Inferior parietal cortex (tissue), 1 donor: ENCODE data around the gene AP4M1.

ENCODE experiments used
- DNase-seq: peaks from one replicate; pipeline ENCODE4 v3.0.0-alpha.2; 2016; ENCODE audit errors: extremely low spot score

AP4M1 gene, protein sequence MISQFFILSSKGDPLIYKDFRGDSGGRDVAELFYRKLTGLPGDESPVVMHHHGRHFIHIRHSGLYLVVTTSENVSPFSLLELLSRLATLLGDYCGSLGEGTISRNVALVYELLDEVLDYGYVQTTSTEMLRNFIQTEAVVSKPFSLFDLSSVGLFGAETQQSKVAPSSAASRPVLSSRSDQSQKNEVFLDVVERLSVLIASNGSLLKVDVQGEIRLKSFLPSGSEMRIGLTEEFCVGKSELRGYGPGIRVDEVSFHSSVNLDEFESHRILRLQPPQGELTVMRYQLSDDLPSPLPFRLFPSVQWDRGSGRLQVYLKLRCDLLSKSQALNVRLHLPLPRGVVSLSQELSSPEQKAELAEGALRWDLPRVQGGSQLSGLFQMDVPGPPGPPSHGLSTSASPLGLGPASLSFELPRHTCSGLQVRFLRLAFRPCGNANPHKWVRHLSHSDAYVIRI

DNA sequence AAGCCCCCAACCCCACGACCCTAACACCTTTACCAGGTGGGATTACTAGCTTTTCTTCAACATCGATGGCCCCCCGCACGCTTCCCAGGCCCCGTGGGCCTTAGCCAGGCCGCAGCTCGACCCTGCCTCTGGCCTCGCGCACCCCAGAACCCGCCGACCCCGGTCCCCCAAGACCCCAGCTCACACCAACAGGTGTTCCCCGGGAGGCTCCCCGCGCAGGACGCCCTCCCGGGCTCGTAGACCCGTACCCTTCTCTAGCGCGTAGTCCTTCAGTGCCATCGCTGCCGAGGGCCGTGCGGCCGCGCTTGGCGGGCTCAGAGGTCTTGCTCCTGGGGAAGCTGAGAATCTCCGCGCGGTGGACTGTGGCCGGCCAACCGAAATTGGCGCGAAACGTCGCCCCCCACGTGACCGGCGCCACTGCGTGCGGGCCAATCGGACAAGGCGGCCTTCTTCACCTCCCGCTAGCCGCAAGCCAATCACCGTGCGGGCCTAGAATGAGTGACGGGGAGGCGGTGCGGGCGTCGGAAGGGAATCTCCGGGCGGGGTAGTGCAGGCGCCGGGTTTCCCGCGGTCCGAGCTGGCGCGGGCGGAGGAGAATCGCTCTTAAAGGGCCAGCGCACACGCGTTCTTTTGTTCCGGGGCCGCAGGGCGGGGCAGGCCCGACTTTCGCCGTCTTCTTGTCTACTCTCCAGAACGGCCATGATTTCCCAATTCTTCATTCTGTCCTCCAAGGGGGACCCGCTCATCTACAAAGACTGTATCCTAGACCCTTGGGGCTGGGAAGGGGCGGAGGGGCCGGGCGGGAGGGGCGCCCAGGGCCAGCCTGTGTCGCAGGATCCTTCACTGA is at the start of gene AP4M1, which contains the start of gene MCM7:
TSS of gene AP4M1 (plus strand) at position 628 of the 847 bp plus-strand sequence. CDS start at position 700, 72 bp downstream.
TSS of gene MCM7 (minus strand) at position 382 of the 847 bp plus-strand sequence. CDS start at position 279, 103 bp downstream.
- DNase-seq, result peak; percentile 100

DNA sequence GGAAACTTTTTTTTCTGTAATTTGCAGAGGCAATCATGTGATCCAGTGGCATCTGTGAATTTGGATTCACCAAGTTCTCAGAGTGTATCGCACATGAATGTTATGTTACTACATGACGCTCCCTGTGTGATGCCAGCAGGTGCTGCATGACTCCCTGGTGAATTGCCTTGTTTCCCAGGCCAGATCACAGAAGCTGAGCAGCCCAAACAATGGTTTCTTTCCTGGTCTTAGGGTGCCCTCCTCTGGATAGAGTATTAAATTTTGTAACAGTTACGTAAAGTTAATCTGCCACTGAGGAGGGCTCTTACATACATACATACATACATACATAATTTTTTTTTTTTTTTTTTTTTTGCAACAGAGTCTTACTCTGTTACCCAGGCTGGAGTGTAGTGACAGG is 48.2 kb upstream of the AP4M1 start:
- DNase-seq, result peak; percentile 89

- DNase-seq, result no peak
Measured at GRCh38 chr7:100057006-100057405, 44.4 kb upstream of the AP4M1 start.

DNA sequence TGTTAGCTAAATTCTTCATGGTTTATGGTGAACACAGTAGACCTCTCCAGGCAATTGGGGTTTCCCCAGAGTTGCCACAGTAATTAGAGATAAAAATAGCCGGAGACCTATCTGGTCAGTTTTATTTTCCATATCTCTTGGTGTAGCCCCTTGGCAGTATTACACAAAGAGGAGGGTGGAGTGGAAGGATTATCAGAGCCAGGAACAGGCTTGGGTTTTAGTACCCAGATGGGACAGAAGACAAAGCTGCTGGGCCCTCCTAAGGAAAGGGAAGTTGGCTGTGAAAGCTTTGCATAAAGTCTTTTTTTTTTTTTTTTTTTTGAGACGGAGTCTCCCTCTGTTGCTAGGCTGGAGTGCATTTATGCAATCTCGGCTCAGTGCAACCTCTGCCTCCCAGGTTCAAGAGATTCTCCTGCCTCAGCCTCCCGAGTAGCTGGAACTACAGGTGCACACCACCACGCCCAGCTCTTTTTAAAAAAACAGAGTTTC is 42.1 kb upstream of the AP4M1 start:
- no peak for DNase-seq

GRCh38 chr7:100061518-100062193 is 39.8 kb upstream of the AP4M1 start:
- no peak for DNase-seq

DNA sequence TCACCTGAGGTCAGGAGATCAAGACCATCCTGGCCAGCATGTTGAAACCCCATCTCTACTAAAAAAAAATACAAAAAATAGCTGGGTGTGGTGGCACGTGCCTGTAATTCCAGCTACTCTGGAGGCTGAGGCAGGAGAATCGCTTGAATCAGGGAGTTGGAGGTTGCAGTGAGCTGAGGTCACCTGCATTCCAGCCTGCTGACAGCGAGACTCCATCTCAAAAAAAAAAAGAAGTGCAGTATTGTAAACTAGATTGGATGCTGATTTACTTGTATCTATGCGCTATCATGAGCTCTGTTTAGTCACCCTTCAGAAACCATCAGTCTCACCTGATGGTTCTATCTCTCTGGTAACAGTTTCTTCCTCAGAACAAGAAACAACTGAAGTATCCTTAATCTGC is 38.1 kb upstream of the AP4M1 start:
- DNase-seq, result no peak

DNA sequence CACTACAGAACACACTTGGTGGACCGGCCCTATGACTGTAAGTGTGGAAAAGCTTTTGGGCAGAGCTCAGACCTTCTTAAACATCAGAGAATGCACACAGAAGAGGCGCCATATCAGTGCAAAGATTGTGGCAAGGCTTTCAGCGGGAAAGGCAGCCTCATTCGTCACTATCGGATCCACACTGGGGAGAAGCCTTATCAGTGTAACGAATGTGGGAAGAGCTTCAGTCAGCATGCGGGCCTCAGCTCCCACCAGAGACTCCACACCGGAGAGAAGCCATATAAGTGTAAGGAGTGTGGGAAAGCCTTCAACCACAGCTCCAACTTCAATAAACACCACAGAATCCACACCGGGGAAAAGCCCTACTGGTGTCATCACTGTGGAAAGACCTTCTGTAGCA is 37.3 kb upstream of the AP4M1 start:
- DNase-seq, result no peak

DNA sequence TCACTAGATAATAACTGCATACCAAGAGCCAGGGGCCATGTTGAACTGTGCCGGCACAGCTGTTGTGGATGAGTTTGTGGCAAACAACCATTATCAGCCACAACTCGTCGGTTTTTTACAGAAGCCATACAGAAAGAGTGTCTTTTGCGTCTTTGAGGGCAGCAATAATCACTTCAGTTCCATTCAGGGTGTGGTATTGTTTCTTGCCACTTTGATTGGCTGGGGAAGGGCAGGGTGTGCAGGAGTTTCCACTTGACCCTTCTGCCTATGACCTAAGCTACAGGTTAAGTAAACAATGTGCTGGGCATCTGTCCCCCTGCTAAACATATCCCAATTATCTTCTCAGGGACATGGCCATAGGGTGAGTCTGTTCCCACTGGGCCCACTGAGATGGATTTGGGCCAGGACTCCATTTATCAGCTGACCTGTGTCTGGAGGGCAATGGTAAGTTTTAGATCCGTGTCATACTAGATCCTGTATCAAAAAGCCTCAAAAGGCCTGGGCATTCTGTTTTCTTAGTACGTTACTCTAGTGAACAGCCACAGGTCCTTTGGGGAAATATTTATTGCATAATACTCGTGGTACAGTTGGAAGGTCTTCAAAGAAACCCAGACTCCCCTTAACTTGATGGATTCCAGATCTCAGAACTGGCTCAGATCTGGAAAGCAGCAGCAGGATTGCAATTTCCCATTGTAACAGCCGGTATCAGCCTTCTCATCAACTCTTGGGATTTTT is 35.8 kb upstream of the AP4M1 start:
- no peak for DNase-seq

DNA sequence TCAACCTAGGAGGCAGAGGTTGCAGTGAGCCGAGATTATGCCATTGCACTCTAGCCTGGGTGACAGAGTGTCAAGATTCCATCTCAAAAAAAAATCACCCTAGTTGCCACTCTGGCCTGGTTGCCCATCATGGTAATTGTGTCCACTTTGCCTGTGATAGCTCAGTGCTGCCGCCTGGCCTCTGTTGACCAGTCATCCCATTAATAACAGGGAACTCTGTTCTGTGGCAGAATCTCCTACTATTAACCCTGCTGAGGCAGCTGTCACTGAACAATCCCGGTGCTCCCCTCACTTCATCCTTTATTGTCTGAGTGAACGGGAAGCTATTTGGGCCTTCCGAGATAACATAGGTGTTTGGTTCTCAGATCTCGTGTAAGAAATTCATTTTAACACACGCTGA is 34.5 kb upstream of the AP4M1 start:
- no peak for DNase-seq

GRCh38 chr7:100069991-100070390 is 31.5 kb upstream of the AP4M1 start:
- DNase-seq, result no peak

DNA sequence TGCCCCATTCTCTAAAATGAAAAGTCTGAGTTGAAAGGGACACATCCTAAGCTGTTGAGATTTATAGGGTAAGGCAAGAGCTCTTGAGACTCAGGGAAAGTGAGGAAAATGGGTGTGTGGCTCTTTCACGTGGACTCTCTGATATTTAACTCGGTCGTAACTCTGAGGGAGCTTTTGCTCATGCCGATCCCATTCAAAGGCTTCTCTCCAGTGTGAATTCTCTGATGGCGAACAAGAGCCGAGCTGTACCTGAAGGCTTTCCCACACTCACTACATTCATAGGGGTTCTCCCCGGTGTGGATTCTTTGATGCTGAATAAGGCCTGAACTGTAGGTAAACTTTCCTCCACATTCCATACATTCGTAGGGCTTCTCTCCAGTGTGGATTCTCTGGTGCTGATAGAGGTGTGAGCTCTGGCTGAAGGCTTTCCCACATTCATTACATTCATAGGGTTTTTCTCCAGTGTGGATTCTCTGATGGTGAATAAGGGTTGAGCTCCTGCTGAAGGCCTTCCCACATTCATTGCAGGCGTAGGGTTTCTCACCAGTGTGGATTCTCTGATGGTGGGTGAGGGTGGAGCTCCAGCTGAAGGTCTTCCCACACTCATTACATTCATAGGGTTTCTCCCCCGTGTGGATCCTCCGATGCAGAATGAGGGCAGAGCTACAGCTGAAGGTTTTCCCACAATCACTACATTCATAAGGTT is 30.3 kb upstream of the AP4M1 start:
- no peak for DNase-seq

GRCh38 chr7:100072462-100072861 is 29.0 kb upstream of the AP4M1 start:
- no peak for DNase-seq

- DNase-seq, result no peak
Measured at GRCh38 chr7:100074841-100075240, 26.6 kb upstream of the AP4M1 start.

DNA sequence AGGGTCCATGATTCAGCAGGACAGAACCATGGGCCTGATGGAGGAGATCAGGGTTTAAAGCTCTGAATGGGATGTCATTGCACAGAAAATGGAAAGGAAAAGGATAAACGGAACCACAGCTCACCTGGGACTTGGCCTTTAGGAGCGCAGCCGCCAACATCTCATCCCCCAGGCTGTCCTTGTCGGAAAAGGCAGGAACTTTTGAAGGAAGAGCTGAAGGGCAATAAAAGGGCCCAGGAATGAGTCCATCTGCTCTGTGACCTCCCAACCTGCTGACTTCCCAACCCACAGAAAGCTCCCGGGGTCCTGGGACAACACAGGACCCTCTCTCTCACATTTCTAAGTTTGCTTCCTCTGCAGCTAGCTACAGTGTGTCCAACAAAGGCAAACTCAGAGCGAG is 26.0 kb upstream of the AP4M1 start:
- no peak for DNase-seq

- DNase-seq, result no peak
Measured at GRCh38 chr7:100077205-100077604, 24.2 kb upstream of the AP4M1 start.

GRCh38 chr7:100079024-100079560 is 22.4 kb upstream of the AP4M1 start:
- DNase-seq, result peak; percentile 72

DNA sequence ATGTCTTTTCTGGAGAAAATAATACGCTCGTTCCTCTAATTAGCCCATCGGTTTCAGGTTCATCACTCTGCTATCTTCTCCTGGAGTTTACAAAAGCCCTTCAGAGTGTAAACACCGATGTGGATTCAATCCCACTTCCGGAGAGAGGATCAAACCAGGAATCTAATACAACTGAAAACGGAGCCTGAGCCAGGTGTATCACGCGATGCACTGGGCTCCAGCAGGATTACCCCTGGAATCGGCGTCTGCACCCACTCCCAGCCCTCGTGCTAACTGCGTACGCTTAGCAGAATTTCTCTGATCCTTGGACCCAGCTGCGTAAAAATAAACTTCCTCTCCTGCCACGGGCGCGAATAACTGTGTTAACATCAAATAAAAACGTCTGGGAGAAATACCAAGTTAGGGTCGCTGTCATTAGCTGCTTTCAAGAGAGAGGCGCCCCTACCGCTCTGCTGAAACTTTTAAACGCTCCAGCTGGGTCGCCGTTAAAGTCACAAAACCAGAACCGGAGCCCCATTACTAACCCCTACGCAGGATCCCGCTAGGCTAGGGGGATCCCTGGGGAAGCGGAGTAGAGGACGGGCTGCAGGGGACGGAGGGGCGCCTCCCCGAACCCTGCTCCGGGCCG is 20.4 kb upstream of the AP4M1 start:
- DNase-seq, result no peak

- DNase-seq, result peak; percentile 99
Measured at GRCh38 chr7:100081535-100082102, 19.8 kb upstream of the AP4M1 start, which contains the start of gene ZNF3. TSS of gene ZNF3 (minus strand) at chr7:100081723. CDS start at chr7:100077357, 4,366 bp downstream.

GRCh38 chr7:100082978-100083377 is 18.5 kb upstream of the AP4M1 start:
- DNase-seq, result no peak
